Measurements from ENCODE around the gene PDE8B.
A peak's percentile ranks its signal among the peaks of the same experiment; 100 is the strongest.

The PDE8B gene

DNA sequence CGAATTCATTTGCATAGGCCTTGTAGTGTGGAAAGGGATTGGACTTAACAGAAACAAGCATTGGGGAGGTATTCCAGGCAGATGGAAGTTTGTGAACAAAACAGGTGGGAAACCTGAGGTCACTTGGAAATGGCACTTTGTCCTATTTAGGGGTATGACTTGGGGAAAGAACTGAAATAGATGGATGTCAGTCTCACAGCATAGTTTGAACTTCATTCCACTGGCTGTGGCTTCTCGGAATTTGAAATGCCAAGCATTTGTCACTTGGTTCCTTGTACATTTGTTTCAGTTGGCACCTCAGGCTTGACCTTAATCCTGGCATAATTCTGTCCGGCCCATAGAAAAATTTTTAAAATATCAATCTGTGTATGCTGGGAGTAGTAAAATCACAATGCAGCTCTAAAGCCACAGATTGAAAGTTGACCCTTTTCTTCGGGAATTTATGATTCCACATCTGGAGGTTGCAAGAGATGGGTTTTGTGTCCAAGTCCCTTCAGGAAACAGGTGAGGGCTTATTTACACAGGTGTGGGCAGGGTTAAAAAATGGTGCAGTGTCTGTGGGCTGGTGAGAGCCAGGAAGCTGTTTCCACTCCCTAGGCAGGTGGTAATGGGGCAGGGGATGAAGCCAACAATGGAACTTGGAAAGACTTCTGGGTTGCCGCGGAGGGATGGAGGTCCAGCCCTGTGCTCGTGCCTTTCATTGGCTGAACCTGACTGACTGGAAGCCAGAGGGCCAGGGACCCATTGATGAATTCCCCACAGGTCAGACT lies 39.2 kb upstream of the PDE8B start:
- no peaks in the 10 kb centered on the region for H3K27me3 ChIP-seq (ENCODE audit: insufficient read depth, insufficient read length)
- H3K4me3 ChIP-seq (ENCODE audit: insufficient read length, low read depth): no peak overlapping the region
- no peak overlapping the region for H3K9ac ChIP-seq (ENCODE audit: insufficient read length, low read depth)
- H3K9me3 ChIP-seq (ENCODE audit: insufficient read depth, low read length): no peaks in the 10 kb centered on the region
- no peak for TF ChIP-seq YY1 (IDR thresholded peaks at IDR 0.05; ENCODE audit: insufficient read depth, insufficient read length)
- TF ChIP-seq ZNF274 (IDR thresholded peaks at IDR 0.05; ENCODE audit: low read depth, low read length): no peak
- no peak for TF ChIP-seq SUZ12 (IDR thresholded peaks at IDR 0.05; ENCODE audit: extremely low read depth, insufficient read depth, insufficient read length)
- H3K4me1 ChIP-seq (ENCODE audit: insufficient read depth, insufficient read length): peaks cover 7% of the 10 kb centered on the region
- DNase-seq (ENCODE audit: low read depth, low spot score): no peak
- H3K36me3 ChIP-seq (ENCODE audit: insufficient read depth, insufficient read length, low read length): no peaks in the 10 kb centered on the region

DNA sequence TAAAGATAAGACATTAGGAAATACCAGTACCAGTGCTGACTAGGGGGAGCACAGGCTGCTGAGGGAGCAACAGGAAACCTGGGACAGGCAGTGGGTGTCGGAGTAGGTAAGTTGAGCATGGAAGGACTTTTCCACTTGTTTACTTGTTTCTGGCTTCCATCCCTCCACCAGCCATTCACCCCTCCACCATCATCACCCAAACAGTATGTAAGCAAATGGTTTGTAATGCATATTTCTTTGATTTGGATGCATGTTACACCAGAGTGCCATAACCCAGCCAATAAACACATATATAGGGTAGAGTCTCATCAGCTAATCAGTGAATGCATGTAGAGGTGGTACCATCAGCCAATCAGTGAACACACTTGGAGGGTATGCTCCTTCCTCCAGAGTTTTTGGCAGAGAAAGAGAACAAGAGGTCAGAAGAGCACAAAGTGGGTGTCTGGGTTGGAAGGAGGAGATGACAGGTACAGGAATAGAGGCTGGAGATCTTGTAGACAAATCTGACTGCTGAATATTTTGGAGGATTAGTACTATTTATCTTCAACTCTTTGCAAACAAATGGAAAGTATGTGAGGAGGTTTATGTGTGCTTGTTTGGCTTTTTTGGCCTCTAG lies 37.7 kb upstream of the PDE8B start:
- TF ChIP-seq YY1 (IDR thresholded peaks at IDR 0.05; ENCODE audit: insufficient read depth, insufficient read length) (no peak), SUZ12 (IDR thresholded peaks at IDR 0.05; ENCODE audit: extremely low read depth, insufficient read depth, insufficient read length) (no peak), ZNF274 (IDR thresholded peaks at IDR 0.05; ENCODE audit: low read depth, low read length) (no peak)
- H3K36me3 ChIP-seq (ENCODE audit: insufficient read depth, insufficient read length, low read length): no peaks in the 10 kb centered on the region
- H3K9me3 ChIP-seq (ENCODE audit: insufficient read depth, low read length): no peaks in the 10 kb centered on the region
- H3K9ac ChIP-seq (ENCODE audit: insufficient read length, low read depth): no peak overlapping the region
- peaks cover 7% of the 10 kb centered on the region for H3K4me1 ChIP-seq (ENCODE audit: insufficient read depth, insufficient read length)
- no peak overlapping the region for H3K4me3 ChIP-seq (ENCODE audit: insufficient read length, low read depth)
- no peak for DNase-seq (ENCODE audit: low read depth, low spot score)
- H3K27me3 ChIP-seq (ENCODE audit: insufficient read depth, insufficient read length): no peaks in the 10 kb centered on the region

DNA sequence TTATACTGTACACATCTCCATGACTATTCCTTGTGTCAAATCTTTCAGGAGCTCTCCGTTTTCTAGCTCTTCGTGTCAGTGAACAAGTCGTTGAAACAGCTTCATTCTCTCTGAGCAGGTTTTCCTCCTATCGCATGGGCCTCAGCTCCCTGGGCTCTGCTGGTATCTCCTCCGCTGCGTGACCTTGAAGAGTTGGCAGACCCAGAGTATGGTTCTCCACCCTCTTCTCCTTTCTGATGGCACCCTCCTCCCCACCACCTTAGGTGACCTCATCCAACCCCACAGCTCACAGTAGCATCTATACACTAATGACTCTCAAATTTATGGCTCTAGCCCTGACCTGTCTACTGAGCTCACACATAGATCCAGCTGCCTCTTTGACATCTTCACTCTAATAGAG lies 36.0 kb upstream of the PDE8B start:
- peaks cover 4% of the 10 kb centered on the region for H3K27me3 ChIP-seq (ENCODE audit: insufficient read depth, insufficient read length)
- no peak for TF ChIP-seq ZNF274 (IDR thresholded peaks at IDR 0.05; ENCODE audit: low read depth, low read length)
- TF ChIP-seq YY1 (IDR thresholded peaks at IDR 0.05; ENCODE audit: insufficient read depth, insufficient read length): no peak
- TF ChIP-seq SUZ12 (IDR thresholded peaks at IDR 0.05; ENCODE audit: extremely low read depth, insufficient read depth, insufficient read length): no peak
- H3K9ac ChIP-seq (ENCODE audit: insufficient read length, low read depth): no peak overlapping the region
- H3K9me3 ChIP-seq (ENCODE audit: insufficient read depth, low read length): no peaks in the 10 kb centered on the region
- no peak for DNase-seq (ENCODE audit: low read depth, low spot score)
- H3K4me1 ChIP-seq (ENCODE audit: insufficient read depth, insufficient read length): peaks cover 1% of the 10 kb centered on the region
- H3K36me3 ChIP-seq (ENCODE audit: insufficient read depth, insufficient read length, low read length): no peaks in the 10 kb centered on the region
- H3K4me3 ChIP-seq (ENCODE audit: insufficient read length, low read depth): no peak overlapping the region

DNA sequence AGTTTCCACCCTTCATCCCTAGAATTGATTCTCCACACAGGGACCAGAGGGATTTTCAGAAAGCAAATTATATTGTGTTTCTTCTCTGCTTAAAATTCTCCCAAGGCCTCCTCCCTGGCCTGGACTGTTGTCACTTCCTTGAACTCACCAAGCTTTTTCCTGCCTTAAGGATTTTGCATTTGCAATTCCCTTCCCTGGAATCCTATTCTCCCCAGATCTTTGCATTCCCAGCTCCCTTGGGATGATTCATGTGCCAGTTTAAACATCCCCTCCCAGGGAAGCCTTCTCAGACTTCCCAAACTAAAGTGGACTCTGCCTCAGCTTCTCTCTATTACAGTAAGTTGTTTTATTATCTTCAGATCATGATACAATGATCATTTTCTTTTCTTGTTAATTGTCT lies 35.2 kb upstream of the PDE8B start:
- H3K4me3 ChIP-seq (ENCODE audit: insufficient read length, low read depth): no peak overlapping the region
- TF ChIP-seq SUZ12 (IDR thresholded peaks at IDR 0.05; ENCODE audit: extremely low read depth, insufficient read depth, insufficient read length) (no peak), ZNF274 (IDR thresholded peaks at IDR 0.05; ENCODE audit: low read depth, low read length) (no peak)
- H3K9me3 ChIP-seq (ENCODE audit: insufficient read depth, low read length): no peaks in the 10 kb centered on the region
- DNase-seq (ENCODE audit: low read depth, low spot score): peak; percentile 52
- no peak overlapping the region for H3K9ac ChIP-seq (ENCODE audit: insufficient read length, low read depth)
- H3K27me3 ChIP-seq (ENCODE audit: insufficient read depth, insufficient read length): peaks cover 11% of the 10 kb centered on the region
- no peaks in the 10 kb centered on the region for H3K36me3 ChIP-seq (ENCODE audit: insufficient read depth, insufficient read length, low read length)
- no peaks in the 10 kb centered on the region for H3K4me1 ChIP-seq (ENCODE audit: insufficient read depth, insufficient read length)

DNA sequence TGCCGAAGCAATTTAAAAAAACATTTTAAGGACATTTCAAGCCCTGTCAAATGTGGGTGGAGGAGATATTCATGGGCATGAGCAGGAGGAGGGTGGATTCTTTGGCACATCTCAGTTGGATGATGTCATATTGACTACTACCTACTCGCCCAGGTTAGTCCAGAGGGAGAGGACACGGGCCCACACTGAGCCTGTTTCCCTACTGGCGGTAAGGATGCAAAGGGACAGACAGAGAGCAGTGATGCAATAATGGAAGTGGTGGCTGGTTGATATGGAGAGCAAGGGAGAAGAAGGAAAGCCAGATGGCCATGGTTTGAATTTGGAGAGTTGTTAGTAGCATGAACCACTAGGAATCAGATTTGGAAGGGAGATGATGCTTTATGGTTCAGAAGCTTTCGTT lies 34.1 kb upstream of the PDE8B start:
- Histone ChIP-seq H3K36me3 (ENCODE audit: insufficient read depth, insufficient read length, low read length) (no peaks in the 10 kb centered on the region), H3K4me1 (ENCODE audit: insufficient read depth, insufficient read length) (no peaks in the 10 kb centered on the region), H3K9me3 (ENCODE audit: insufficient read depth, low read length) (no peaks in the 10 kb centered on the region), H3K27me3 (ENCODE audit: insufficient read depth, insufficient read length) (peaks cover 22% of the 10 kb centered on the region), H3K4me3 (ENCODE audit: insufficient read length, low read depth) (no peak overlapping the region), H3K9ac (ENCODE audit: insufficient read length, low read depth) (no peak overlapping the region)
- TF ChIP-seq ZNF274 (IDR thresholded peaks at IDR 0.05; ENCODE audit: low read depth, low read length): no peak
- no peak for TF ChIP-seq SUZ12 (IDR thresholded peaks at IDR 0.05; ENCODE audit: extremely low read depth, insufficient read depth, insufficient read length)
- TF ChIP-seq YY1 (IDR thresholded peaks at IDR 0.05; ENCODE audit: insufficient read depth, insufficient read length): no peak
- no peak for DNase-seq (ENCODE audit: low read depth, low spot score)

DNA sequence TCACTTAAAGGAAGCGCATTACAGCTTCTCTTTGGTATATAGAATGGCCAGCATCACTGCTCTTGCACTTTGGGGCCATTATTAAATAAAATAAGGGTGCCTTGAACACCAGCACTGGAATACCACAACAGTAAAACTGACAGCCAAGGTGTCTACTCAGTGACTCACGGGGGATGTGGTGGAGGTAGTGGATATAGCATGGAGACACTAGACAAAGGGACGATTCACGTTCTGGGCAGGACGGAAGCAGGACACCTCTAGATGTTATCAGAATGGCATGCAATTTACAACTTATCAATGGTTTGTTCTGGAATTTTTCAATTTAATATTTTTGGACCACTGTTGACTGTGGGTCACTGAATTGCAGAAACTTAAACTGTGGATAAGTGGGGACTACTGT lies 32.9 kb upstream of the PDE8B start:
- H3K36me3 ChIP-seq (ENCODE audit: insufficient read depth, insufficient read length, low read length): no peaks in the 10 kb centered on the region
- H3K4me1 ChIP-seq (ENCODE audit: insufficient read depth, insufficient read length): no peaks in the 10 kb centered on the region
- H3K9ac ChIP-seq (ENCODE audit: insufficient read length, low read depth): no peak overlapping the region
- no peak for DNase-seq (ENCODE audit: low read depth, low spot score)
- no peaks in the 10 kb centered on the region for H3K9me3 ChIP-seq (ENCODE audit: insufficient read depth, low read length)
- peaks cover 30% of the 10 kb centered on the region for H3K27me3 ChIP-seq (ENCODE audit: insufficient read depth, insufficient read length)
- H3K4me3 ChIP-seq (ENCODE audit: insufficient read length, low read depth): no peak overlapping the region
- no peak for TF ChIP-seq SUZ12 (IDR thresholded peaks at IDR 0.05; ENCODE audit: extremely low read depth, insufficient read depth, insufficient read length)
- no peak for TF ChIP-seq ZNF274 (IDR thresholded peaks at IDR 0.05; ENCODE audit: low read depth, low read length)
- no peak for TF ChIP-seq YY1 (IDR thresholded peaks at IDR 0.05; ENCODE audit: insufficient read depth, insufficient read length)

DNA sequence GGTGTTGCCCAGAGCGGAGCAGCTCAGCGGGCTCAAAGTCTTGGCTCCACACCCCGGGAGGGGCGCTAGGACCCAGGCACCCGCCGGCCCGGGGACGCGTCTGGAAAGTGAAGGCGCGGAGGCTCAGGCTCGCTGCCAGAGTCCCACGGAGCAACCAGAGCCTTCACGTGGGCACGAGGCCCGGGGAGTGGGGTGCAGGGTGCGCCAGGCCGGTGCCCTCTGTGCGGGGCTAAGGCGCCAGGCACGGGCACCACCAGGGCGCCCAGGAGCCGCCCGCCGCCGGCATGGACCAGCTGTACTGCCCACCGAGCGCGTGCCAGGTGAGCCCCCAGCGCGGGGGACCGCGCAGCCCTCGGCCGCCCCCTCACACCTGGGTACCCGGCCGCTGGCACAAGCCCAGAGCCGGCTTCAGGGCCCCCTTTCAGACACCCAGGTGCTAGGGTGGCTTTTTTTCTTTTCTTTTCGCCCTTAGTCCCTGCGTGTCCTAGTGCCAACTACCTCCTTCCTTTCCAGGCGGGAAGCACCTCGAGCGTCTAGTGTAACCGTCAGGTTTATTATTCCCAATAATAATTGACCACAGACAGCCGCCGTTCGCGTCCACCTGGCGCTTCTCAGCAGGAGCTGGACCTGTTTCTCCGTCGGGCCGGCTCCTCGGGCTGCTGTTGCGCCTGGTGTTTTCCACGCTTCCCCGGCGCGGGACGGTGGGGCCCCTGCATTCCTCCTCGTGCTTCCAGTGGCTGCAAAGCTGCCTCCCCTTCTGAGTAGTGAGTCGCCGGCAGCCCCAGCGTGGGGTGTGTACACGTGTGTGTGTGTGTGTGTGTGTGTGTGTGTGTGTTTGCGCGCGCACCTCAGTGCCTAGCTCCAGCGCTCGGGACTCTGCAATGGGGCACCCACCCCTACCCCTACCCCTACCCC lies 30.1 kb upstream of the PDE8B start:
- Histone ChIP-seq H3K27me3 (ENCODE audit: insufficient read depth, insufficient read length) (peaks cover 30% of the 10 kb centered on the region), H3K4me1 (ENCODE audit: insufficient read depth, insufficient read length) (no peaks in the 10 kb centered on the region), H3K36me3 (ENCODE audit: insufficient read depth, insufficient read length, low read length) (no peaks in the 10 kb centered on the region), H3K4me3 (ENCODE audit: insufficient read length, low read depth) (peak overlapping the region; percentile 59), H3K9me3 (ENCODE audit: insufficient read depth, low read length) (no peaks in the 10 kb centered on the region), H3K9ac (ENCODE audit: insufficient read length, low read depth) (peak overlapping the region; percentile 76)
- no peak for DNase-seq (ENCODE audit: low read depth, low spot score)
- TF ChIP-seq ZNF274 (IDR thresholded peaks at IDR 0.05; ENCODE audit: low read depth, low read length): no peak
- TF ChIP-seq YY1 (IDR thresholded peaks at IDR 0.05; ENCODE audit: insufficient read depth, insufficient read length): no peak

All from NT2/D1 (cell line).